Lower leg skin (tissue), 4 donors: Measurements from ENCODE around the gene RAPGEF5. TPM values are rescaled to one million over a fixed set of nuclear protein-coding genes. Genes with fewer than 3 reads are reported as not detected.

Experiments used
- DNase-seq, 2 donors: peaks; one replicate each; pipeline ENCODE4 v3.0.0-alpha.2; 2019; ENCODE audit warnings: low spot score in 2 of 2
- H3K4me3 ChIP-seq: fragments of 200-600 bp; sonication (generic); 2 replicates; pipeline ENCODE4 v1.5.1; 2017; ENCODE audit warnings: mild to moderate bottlenecking, low read depth; ENCODE audit not compliant: poor library complexity, severe bottlenecking
- CTCF ChIP-seq, 3 donors: fragments of 450-650 bp; IDR thresholded peaks; one replicate each; pipeline ENCODE4 v1.5.1; 2016; ENCODE audit warnings: antibody characterized with exemption in 3 of 3, mild to moderate bottlenecking in 3 of 3, moderate library complexity in 2 of 3
- POLR2A ChIP-seq, 2 donors: fragments of 450-650 bp; IDR thresholded peaks; one replicate each; pipeline ENCODE4 v1.6.1; 2016 to 2017; ENCODE audit warnings: antibody characterized with exemption in 2 of 2, mild to moderate bottlenecking in 1 of 2, moderate library complexity in 1 of 2
- WGBS, 2 donors: methylation state at CpG; one replicate each; pipeline ENCODE4 v1.1.5; 2018; 5-methylcytosine and 5-hydroxymethylcytosine counted together
- intact Hi-C: fragments of 100-400 bp; cut with DNase I; formaldehyde crosslinking; loops from one replicate; pipeline ENCODE4 v1.15.0; 2023; ENCODE audit warnings: low total_unique reads
- total RNA-seq, 4 donors: library from RNA; depleted of rRNA; stranded (reverse); fragments of >200 nt; gene quantifications; one replicate each; pipeline ENCODE4 v1.1.0, GENCODE V29; 2016

Gene RAPGEF5
- total RNA-seq, 4 donors from 2014 or later = 19.4 to 47.7 (median 25.2) TPM

DNA sequence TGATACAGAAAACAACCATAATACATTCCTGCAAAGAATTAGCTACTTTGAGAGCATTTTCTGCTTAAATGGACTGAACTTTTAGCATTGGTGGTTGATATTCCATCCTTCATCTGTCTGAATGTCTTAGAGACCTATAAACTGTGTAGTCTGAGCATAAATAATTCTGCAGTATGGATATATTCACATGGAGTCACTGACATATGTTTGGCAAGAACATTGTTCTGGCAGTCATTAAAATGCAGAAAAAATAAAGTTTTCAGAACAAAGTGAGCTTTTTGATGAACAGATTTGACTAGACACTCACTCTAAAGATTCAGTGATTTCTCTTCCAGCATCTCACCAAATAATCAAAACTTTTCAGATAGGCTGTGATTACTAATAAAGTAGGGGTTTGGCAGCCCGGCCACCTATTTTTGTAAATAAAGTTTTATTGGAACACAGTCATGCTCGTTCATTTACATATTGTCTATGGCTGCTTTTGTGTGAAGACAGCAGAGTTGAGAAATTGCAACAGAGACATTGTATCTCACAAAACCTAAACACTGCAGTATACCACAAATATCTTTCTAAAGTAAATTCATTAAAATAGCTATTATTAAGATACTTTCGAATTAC is 44.1 kb upstream of the RAPGEF5 start:
- DNase-seq = no peak
- intact Hi-C loops = no loop called here
- TF ChIP-seq POLR2A (IDR thresholded peaks at IDR 0.05) = no peak
- TF ChIP-seq CTCF (IDR thresholded peaks at IDR 0.05) = no peak
- WGBS, 2 donors = 82 to 85% methylated on average over 3 of the region's 3 CpGs
- no peak overlapping the region for H3K4me3 ChIP-seq

DNA sequence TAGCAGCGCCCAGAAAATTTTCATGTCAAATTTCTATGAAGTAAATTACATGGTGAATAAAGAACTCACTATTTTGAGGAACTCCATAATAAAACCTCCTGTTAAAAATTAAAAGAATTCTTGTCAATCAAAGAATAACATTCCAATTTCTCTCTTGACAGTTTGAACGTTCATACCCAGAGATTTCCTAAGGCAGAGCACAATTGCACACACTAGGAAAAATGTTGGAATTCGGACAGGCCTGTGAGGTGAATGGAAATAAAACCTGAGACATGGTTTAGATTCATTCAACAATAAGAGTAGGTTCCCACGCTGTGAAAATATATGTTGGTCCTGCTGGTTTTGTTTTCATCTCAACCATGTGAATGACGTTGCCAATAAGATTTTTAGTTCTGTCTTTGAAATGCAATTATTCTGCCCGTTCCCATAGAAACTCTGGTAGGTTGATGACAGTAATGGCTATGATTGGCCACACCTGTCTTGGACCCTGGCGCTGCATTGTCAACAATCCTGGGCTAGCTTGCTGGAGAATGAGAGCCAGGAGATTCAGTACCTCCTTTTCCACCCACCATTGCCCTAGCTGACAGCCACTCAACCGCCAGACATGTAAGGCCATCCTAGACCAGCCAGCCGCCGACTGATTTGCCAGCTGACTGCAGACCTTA is 43.3 kb upstream of the RAPGEF5 start:
- TF ChIP-seq CTCF (IDR thresholded peaks at IDR 0.05) (no peak), POLR2A (IDR thresholded peaks at IDR 0.05) (no peak)
- no peak overlapping the region for H3K4me3 ChIP-seq
- WGBS, 2 donors = 88 to 91% methylated on average over 10 of the region's 10 CpGs
- no peak for DNase-seq
- intact Hi-C loops = no loop called here

DNA sequence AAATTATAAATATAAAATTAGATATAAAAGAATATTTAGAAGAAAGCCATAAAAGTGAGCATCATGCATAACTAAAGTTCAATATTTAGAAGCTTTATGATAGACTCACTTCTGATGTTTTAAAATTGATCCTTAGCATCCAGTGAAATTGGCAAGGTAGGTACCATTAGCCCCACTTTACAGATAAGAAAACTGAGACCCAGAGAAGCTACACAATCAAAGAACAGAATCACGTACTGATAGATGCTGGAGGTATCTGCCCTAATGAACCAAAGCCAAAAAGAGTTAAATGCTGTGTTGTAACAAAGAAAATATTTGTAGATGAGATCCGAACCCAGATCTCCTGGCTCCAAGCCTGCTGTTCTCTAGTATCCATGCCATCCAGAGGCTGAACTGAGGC is 42.6 kb upstream of the RAPGEF5 start:
- WGBS, 2 donors = 76 to 78% methylated on average over 2 of the region's 2 CpGs

GRCh38 chr7:22399091-22399490 is 42.1 kb upstream of the RAPGEF5 start:
- no peak for TF ChIP-seq CTCF (IDR thresholded peaks at IDR 0.05)
- no peak for TF ChIP-seq POLR2A (IDR thresholded peaks at IDR 0.05)
- intact Hi-C loops = no loop called here
- DNase-seq = no peak
- no peak overlapping the region for H3K4me3 ChIP-seq

More for the DNA sequence above, 42.6 kb upstream of the RAPGEF5 start:
- H3K4me3 ChIP-seq = no peak overlapping the region
- TF ChIP-seq POLR2A (IDR thresholded peaks at IDR 0.05) = no peak
- intact Hi-C loops = no loop called here
- no peak for DNase-seq

- TF ChIP-seq CTCF (IDR thresholded peaks at IDR 0.05) (no peak), POLR2A (IDR thresholded peaks at IDR 0.05) (no peak)
- 52 to 64% methylated on average over 5 of the region's 5 CpGs for WGBS, 2 donors
- intact Hi-C loops = no loop called here
- no peak for DNase-seq
- no peak overlapping the region for H3K4me3 ChIP-seq
Observed at GRCh38 chr7:22397981-22398380, 41.0 kb upstream of the RAPGEF5 start.

DNA sequence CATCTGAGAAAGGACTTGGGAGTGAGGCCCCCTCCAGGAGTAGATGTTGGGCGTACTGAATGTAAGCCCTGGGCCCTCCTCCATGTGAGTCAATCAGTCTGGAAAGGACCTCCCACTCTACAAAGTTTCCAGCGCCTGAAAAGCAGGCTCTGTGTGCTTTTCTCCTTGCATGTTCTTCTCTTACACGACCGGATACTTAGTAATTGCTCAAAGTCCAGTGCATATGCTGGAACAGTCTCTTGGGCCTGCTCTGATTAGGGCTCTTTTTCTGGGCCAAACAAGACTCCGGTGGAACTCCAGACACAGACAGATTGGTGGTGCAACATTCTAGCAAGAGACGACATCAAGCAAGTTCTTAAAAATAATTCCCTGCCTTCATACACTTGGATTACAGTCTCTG is 38.3 kb upstream of the RAPGEF5 start:
- intact Hi-C loops = no loop called here
- H3K4me3 ChIP-seq = no peak overlapping the region
- 77% methylated on average over 6 of the region's 6 CpGs for WGBS, 2 donors
- no peak for DNase-seq
- no peak for TF ChIP-seq CTCF (IDR thresholded peaks at IDR 0.05)
